Bronchial smooth muscle cell (primary cell): ENCODE results near the gene ACOXL. TPM values are rescaled to one million over a fixed set of nuclear protein-coding genes. Genes with fewer than 3 reads are reported as not detected.

ENCODE experiments used
- total RNA-seq: library from RNA; depleted of rRNA; stranded (reverse); fragments of >200 nt; gene quantifications from 2 replicates; pipeline ENCODE4 v1.2.1, GENCODE V29; 2014

ACOXL gene
- total RNA-seq = not detected in 2 replicates

DNA sequence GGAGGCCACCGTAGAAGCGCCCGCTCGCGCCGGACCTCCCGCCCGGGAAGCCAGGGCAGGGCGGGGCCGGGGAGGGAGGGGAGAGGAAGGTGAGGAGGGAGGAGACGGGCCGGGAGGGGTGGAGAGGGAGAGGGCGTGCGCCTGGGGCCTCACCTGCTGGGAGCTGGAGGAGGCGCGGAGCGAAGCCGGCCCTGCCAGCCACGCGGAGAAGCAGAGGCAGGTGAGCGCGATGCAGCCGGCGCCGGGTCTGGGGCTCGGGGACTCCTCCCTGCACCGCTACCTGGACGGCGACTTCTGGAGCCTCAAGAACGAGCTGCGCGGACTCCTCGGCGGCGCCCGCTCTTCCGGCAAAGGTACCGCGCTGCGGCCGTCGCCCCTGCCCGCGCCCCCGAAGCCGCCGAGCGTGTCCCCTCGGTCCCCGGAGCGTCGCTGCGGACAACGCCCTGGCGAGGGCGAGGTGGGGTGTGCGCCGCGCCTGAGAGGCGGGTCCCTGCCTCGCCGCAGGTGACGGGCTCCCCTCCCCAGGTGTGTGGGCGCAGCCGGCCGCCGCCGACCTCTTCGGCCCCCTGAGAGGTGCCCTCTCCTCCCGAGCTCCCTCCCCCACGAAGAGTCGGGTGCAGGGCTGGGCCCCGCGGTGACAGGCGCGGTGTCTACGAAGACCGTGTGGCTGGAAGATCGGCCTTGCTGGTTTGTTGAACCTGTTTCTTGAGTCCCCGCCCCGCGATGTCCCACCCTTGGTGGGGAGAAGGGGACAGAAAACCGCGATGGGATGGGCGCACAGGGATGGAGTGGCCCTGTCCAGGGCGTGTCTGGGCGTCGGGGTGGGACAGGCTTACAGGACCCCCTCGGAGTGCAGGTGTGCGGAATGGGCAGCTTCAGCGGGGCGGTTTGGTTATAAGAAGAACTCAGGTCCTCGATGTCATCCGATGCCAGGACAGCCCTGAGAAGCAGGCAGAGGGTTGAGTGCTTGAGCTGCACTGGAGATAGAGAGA, at the start of gene ACOXL:
TSS of gene ACOXL (plus strand) at position 152 of the 992 bp plus-strand sequence. CDS start 35,817 bp downstream, outside the sequence.

DNA sequence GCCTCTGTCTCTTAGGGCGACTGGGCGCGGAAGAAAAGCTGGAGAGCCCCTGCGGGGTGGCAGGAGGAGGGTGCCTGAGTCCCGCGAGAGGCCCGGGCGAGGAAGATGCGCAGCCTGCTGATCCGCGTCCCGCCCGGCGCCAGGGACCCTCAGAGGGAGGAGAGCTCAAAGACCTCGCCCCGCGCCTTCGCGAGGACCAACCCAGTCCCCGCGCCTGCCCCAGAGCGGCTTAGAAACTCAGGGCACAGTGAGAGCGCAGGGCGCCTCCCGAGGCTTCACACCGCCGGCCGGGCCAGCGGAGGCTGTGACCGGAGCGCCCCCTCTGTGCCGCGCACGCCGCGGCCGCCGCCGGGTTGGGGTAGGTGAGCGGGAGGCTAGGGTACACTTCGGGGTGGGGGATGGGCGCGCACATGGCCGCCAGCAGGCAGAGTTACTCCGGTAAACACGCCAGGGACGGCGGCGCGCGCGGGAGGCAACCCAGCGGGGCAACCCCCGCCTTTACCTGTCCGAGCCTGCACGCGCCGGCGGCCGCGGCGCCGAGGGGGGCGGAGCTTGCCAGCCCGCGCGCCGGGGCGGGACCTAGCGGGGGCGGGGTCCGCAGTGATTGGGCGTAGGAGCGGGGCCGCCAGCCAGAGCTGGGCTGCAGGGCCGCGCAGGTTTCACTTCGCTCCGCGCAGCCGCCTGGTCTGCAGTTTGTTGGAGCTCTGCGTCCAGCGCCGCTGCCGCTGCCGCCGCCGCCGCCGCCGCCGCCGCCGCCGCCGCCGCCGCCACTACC, 388.1 kb downstream of the ACOXL start, which contains the start of gene BCL2L11:
TSS of gene BCL2L11 (plus strand) at position 662 of the 775 bp plus-strand sequence. CDS start 2,832 bp downstream, outside the sequence.

Other genes starting within 250 kb of the ACOXL start
- gene RGPD6, start 155.4 kb upstream of the ACOXL start, total RNA-seq = 12.3 and 34.7 TPM in 2 replicates
- 5.8 and 22.1 TPM in 2 replicates for gene BUB1, start 54.5 kb upstream of the ACOXL start, total RNA-seq